Neural crest cell (in vitro differentiated cells): ENCODE measurements around the gene NEUROD1. TPM values are rescaled to one million over a fixed set of nuclear protein-coding genes. Genes with fewer than 3 reads are reported as not detected.
A peak's percentile ranks its signal among the peaks of the same experiment; 100 is the strongest.

ENCODE experiments used
- DNase-seq: peaks from one replicate; pipeline ENCODE4 v3.0.0; 2021; ENCODE audit warnings: low read depth, mixed read lengths, low spot score
- H3K27ac Mint-ChIP-seq: one replicate; pipeline ENCODE4 v1.8.0; 2021; ENCODE audit warnings: mild to moderate bottlenecking, mixed read lengths; ENCODE audit not compliant: unreplicated experiment
- H3K27me3 Mint-ChIP-seq: 2 replicates; pipeline ENCODE4 v1.8.0; 2021; ENCODE audit warnings: low read depth, mild to moderate bottlenecking, mixed read lengths
- H3K36me3 Mint-ChIP-seq: 2 replicates; pipeline ENCODE4 v1.8.0; 2021; ENCODE audit warnings: low read depth, mild to moderate bottlenecking, mixed read lengths
- H3K4me1 Mint-ChIP-seq: 2 replicates; pipeline ENCODE4 v1.8.0; 2021; ENCODE audit warnings: mixed read lengths
- H3K4me3 Mint-ChIP-seq: one replicate; pipeline ENCODE4 v1.8.0; 2021; ENCODE audit warnings: mild to moderate bottlenecking, mixed read lengths
- H3K9me3 Mint-ChIP-seq: 2 replicates; pipeline ENCODE4 v1.8.0; 2021; ENCODE audit warnings: mixed read lengths
- total RNA-seq: library from RNA; stranded (reverse); gene quantifications from 2 replicates; pipeline ENCODE4 v1.2.1, GENCODE V29; 2021
- TF ChIP-seq, protein P1 (sequence below): fragments of 200-600 bp; sonication (generic); conservative IDR thresholded peaks from 2 replicates; pipeline ENCODE4 v1.5.0; 2021; ENCODE audit warnings: antibody characterized with exemption, mild to moderate bottlenecking

NEUROD1 gene
- total RNA-seq, 1 donor from 2014 or later: 2.7 TPM

DNA sequence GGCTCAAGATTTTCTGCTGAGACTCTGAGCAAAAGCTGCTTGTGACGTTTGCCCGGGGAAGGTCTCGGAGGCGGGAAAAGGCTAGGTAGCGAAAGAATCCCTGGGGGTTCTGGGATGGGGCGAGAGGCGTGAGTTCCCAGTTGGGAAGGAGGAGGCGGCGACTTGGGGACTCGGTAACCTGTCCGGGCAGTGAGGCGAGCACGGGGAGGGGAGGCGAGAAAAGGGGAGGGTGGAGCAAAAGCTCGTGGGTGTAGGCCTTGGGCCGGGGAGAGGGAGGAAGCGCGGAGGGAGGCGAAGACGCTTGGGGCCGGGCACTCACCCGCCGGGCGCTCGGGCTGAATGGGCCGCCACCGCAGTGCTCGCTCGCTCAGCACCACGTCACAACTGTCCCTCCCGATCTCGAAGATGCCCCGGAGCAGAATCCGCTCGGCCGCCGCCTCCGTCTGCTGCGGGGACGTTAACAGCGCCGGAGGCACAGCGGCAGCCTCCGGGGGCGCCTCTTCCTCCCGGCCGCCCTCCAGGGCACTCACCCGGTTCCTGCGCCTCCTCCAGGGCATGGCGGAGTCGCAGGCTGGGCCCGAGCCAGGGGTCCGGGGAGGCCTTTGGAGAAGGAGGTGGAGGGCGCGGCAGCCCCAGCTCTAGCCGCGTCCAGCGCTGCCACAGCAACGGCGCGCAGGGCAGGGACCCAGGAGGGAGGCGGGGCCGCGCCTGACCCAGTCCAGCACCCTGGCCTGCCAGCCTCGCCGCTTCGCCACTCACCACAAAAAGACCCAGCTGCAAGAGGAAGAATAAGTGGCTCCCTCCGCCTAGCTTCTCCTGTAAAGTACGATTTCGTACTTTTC lies 23.6 kb downstream of the NEUROD1 start, which contains the start of gene CERKL:
Gene CERKL (minus strand): TSS at position 656 of the 842 bp plus-strand sequence. CDS start 99 bp downstream, at position 557.
- DNase-seq: peak; percentile 33
- no peak within 1 kb of the TSS for H3K27ac Mint-ChIP-seq
- H3K36me3 Mint-ChIP-seq: no peaks in the 10 kb centered on the region
- no peaks in the 10 kb centered on the region for H3K9me3 Mint-ChIP-seq
- H3K27me3 Mint-ChIP-seq: peaks cover 95% of the 10 kb centered on the region
- H3K4me3 Mint-ChIP-seq: peak within 1 kb of the TSS; percentile 83
- TF ChIP-seq, protein P1, sequence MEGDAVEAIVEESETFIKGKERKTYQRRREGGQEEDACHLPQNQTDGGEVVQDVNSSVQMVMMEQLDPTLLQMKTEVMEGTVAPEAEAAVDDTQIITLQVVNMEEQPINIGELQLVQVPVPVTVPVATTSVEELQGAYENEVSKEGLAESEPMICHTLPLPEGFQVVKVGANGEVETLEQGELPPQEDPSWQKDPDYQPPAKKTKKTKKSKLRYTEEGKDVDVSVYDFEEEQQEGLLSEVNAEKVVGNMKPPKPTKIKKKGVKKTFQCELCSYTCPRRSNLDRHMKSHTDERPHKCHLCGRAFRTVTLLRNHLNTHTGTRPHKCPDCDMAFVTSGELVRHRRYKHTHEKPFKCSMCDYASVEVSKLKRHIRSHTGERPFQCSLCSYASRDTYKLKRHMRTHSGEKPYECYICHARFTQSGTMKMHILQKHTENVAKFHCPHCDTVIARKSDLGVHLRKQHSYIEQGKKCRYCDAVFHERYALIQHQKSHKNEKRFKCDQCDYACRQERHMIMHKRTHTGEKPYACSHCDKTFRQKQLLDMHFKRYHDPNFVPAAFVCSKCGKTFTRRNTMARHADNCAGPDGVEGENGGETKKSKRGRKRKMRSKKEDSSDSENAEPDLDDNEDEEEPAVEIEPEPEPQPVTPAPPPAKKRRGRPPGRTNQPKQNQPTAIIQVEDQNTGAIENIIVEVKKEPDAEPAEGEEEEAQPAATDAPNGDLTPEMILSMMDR: peak; percentile 16
- peaks cover 8% of the 10 kb centered on the region for H3K4me1 Mint-ChIP-seq

DNA sequence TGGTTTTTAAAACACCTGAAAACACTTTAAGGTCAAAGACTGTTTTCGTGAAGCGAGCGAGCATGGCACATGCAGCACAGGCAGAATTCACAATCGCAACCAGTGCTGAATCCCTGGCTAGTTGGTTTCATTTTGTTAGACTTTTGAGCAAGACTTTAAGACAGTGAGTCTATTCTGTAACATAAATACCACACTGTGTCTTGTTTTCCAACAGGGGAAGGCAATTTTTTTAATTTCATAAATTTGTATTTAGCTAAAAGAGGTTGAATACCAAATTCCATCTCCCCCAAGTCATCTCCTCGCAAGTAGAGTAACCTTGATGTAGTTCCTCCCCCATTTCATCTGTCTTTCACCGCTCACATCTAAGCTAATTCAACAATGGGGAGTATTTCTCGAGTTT lies 24.8 kb downstream of the NEUROD1 start:
- Mint-ChIP-seq H3K27ac (no peak overlapping the region), H3K27me3 (peaks cover 96% of the 10 kb centered on the region), H3K4me1 (peaks cover 8% of the 10 kb centered on the region), H3K4me3 (no peak overlapping the region), H3K9me3 (peaks cover 2% of the 10 kb centered on the region), H3K36me3 (no peaks in the 10 kb centered on the region)
- no peak for DNase-seq
- TF ChIP-seq, protein P1: no peak

DNA sequence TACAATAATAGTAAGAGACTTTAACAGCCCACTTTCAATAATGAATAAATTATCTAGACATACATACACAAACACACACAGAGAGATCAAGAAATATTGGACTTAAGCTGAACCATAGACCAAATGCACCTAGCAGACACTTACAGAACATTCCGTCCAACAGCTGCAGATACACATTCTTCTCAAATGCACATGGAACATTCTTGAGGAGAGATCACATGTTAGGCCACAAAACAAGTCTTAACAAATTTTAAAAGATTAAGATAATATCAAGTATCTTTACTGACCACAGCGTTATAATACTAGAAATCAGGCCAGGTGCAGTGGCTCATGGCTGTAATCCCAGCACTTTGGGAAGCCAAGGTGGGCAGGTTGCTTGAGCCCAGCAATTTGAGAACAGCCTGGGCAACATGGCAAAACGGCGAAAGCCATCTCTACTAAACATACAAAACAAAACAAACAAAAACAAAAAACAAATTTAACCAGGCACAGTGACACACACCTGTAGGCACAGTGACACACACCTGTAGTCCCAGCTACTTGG lies 30.8 kb downstream of the NEUROD1 start:
- TF ChIP-seq, protein P1: no peak
- Mint-ChIP-seq H3K36me3 (peaks cover 2% of the 10 kb centered on the region), H3K9me3 (peaks cover 8% of the 10 kb centered on the region), H3K27me3 (peaks cover 92% of the 10 kb centered on the region), H3K4me3 (no peak overlapping the region), H3K4me1 (no peaks in the 10 kb centered on the region), H3K27ac (no peak overlapping the region)
- no peak for DNase-seq

DNA sequence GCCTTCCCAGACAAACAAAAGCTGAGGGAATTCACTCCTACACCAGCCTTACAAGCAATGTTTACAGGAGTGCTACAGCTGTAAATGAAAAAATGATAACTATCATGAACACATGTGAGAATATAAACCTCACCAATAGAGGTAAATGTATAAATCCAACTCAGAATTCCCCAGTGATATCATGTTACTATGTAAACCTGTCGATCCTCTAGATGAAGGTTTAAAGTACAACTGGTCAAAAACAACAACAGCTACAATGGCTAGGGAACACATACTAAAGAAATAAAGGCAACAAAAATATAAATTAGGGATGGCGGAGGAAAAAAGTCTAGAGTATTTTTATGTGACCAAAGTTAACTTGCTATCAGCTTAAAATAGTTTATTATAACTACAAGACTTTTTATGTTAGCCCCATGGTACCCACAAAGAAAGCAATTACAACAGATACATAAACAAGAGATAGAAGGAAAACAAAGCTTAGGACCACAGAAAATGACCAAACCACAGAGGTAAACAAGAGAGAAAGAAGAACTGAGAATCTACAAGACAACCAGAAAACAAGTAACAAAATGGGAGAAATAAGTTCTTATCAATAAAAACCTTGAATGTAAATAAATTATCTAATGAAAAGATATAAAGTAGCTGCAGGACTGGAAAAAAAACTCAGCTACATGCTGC lies 31.7 kb downstream of the NEUROD1 start:
- Mint-ChIP-seq H3K36me3 (peaks cover 2% of the 10 kb centered on the region), H3K27ac (no peak overlapping the region), H3K27me3 (peaks cover 94% of the 10 kb centered on the region), H3K9me3 (peaks cover 8% of the 10 kb centered on the region), H3K4me1 (no peaks in the 10 kb centered on the region), H3K4me3 (no peak overlapping the region)
- TF ChIP-seq, protein P1: no peak
- no peak for DNase-seq

DNA sequence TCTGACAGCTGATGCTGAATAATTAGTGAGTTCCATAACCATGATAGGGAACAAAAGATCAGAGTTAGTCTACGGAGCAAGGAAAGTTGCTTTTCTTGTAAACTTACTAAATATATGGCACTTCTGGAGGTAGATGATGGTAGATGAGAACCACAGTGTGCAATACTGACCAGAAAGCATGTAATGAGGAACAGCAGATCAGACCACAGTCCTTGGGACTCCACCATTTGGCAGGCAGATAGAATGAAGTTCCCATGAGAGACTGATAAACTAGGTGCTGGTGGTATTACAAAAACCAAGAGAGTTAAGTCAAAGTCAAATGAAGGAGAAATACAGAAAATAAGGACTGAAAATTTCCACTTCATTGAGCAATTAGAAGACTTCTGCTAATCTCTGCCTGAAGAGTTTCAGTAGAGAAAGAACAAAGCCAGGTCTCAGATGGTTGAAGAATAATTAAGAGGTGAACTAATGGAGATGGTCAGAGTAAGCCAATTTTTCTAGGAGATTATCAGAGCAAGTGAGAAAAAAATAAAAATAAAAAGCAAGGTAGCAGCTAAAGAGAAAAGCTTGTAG lies 33.8 kb downstream of the NEUROD1 start:
- Mint-ChIP-seq H3K27ac (no peak overlapping the region), H3K4me1 (no peaks in the 10 kb centered on the region), H3K27me3 (peaks cover 82% of the 10 kb centered on the region), H3K9me3 (peaks cover 8% of the 10 kb centered on the region), H3K4me3 (no peak overlapping the region), H3K36me3 (peaks cover 2% of the 10 kb centered on the region)
- no peak for DNase-seq
- TF ChIP-seq, protein P1: no peak
